Suppressor macrophage (primary cell): ENCODE measurements around the gene DPYD.

ENCODE experiments used
- DNase-seq, 4 experiments: peaks; one replicate each; pipeline ENCODE4 v3.0.0-alpha.2; 2020 to 2022

Gene DPYD

GRCh38 chr1:97608272-97608671, 312.6 kb downstream of the DPYD start:
- no peak for DNase-seq

- no peak for DNase-seq
Measured at GRCh38 chr1:97603776-97604175, 317.1 kb downstream of the DPYD start.

GRCh38 chr1:97603218-97603617, 317.6 kb downstream of the DPYD start:
- no peak for DNase-seq

GRCh38 chr1:97599447-97599846, 321.4 kb downstream of the DPYD start:
- DNase-seq: peak in 1 of 4 experiments; percentile 5

- no peak for DNase-seq
Measured at GRCh38 chr1:97593192-97593591, 327.6 kb downstream of the DPYD start.

GRCh38 chr1:97588772-97589171, 332.1 kb downstream of the DPYD start:
- DNase-seq: no peak

GRCh38 chr1:97581614-97582051, 339.2 kb downstream of the DPYD start:
- DNase-seq: no peak

GRCh38 chr1:97577613-97578012, 343.2 kb downstream of the DPYD start:
- DNase-seq: no peak

- DNase-seq: no peak
Measured at GRCh38 chr1:97573553-97573952, 347.3 kb downstream of the DPYD start.

- DNase-seq: no peak
Measured at GRCh38 chr1:97572561-97572960, 348.3 kb downstream of the DPYD start.

- no peak for DNase-seq
Measured at GRCh38 chr1:97571760-97572159, 349.1 kb downstream of the DPYD start.

GRCh38 chr1:97570691-97571090, 350.1 kb downstream of the DPYD start:
- no peak for DNase-seq

GRCh38 chr1:97567000-97567749, 353.7 kb downstream of the DPYD start:
- DNase-seq: no peak

- DNase-seq: peak in 1 of 4 experiments; percentile 10
Measured at GRCh38 chr1:97565886-97566285, 354.9 kb downstream of the DPYD start.

GRCh38 chr1:97563926-97564325, 356.9 kb downstream of the DPYD start:
- DNase-seq: no peak

GRCh38 chr1:97562081-97562480, 358.8 kb downstream of the DPYD start:
- DNase-seq: no peak

GRCh38 chr1:97560714-97561113, 360.1 kb downstream of the DPYD start:
- no peak for DNase-seq

- no peak for DNase-seq
Measured at GRCh38 chr1:97553971-97554370, 366.9 kb downstream of the DPYD start.

- DNase-seq: no peak
Measured at GRCh38 chr1:97551113-97551512, 369.7 kb downstream of the DPYD start.

- DNase-seq: no peak
Measured at GRCh38 chr1:97545446-97545845, 375.4 kb downstream of the DPYD start.

GRCh38 chr1:97540346-97540888, 380.4 kb downstream of the DPYD start:
- no peak for DNase-seq

- DNase-seq: no peak
Measured at GRCh38 chr1:97538113-97538512, 382.7 kb downstream of the DPYD start.

- no peak for DNase-seq
Measured at GRCh38 chr1:97533358-97533757, 387.5 kb downstream of the DPYD start.

GRCh38 chr1:97529600-97529999, 391.2 kb downstream of the DPYD start:
- DNase-seq: no peak

GRCh38 chr1:97524211-97524610, 396.6 kb downstream of the DPYD start:
- no peak for DNase-seq
